ENCODE data around the gene GPR4.

GPR4 gene

GRCh38 chr19:45547211-45547770 lies 54.7 kb downstream of the GPR4 start:
- no peak for DNase-seq

GRCh38 chr19:45542234-45542668 lies 59.8 kb downstream of the GPR4 start:
- DNase-seq: no peak
